Brain microvascular endothelial cell (primary cell): Measurements from ENCODE around the gene DMXL1.
"Not testable (repeated sequence)": the region's sequence is repeated elsewhere in the genome, so short reads cannot be mapped to it uniquely, and the experiment has no call there.

Source experiments
- DNase-seq: peaks from one replicate; pipeline ENCODE4 v3.0.0-alpha.2; 2020
- H3K27ac ChIP-seq: fragments of 250-450 bp; sonication (Bioruptor Pico); 2 replicates; pipeline ENCODE4 v1.5.1; 2020; ENCODE audit warnings: mild to moderate bottlenecking, moderate library complexity
- H3K27me3 ChIP-seq: fragments of 250-450 bp; sonication (Bioruptor Pico); replicated peaks from 2 replicates; pipeline ENCODE4 v1.5.1; 2020; ENCODE audit warnings: mild to moderate bottlenecking
- H3K36me3 ChIP-seq: fragments of 250-450 bp; sonication (Bioruptor Pico); replicated peaks from 2 replicates; pipeline ENCODE4 v1.5.1; 2020; ENCODE audit warnings: mild to moderate bottlenecking
- H3K4me3 ChIP-seq: 2 replicates; pipeline ENCODE4 v1.5.1; 2011; ENCODE audit warnings: low read depth, mild to moderate bottlenecking, control low read depth, low read length, moderate library complexity
- CTCF ChIP-seq: IDR thresholded peaks from 2 replicates; pipeline ENCODE4 v1.5.1; 2011; ENCODE audit warnings: low read depth, mild to moderate bottlenecking, moderate library complexity, low read length, control low read depth, inconsistent platforms; ENCODE audit errors: missing control alignments
- in situ Hi-C: cut with HindIII; loops from 2 replicates; pipeline ENCODE4 v1.10.0; 2017; ENCODE audit warnings: low sequenced_read_pairs, low pct_ligation_motif_present

The DMXL1 gene

GRCh38 chr5:119070578-119070827 is 384 bp upstream of the DMXL1 start:
- Histone ChIP-seq H3K36me3 (no peaks in the 10 kb centered on the region), H3K27ac (peak overlapping the region; percentile 86), H3K4me3 (peak overlapping the region; percentile 98), H3K27me3 (no peaks in the 10 kb centered on the region)
- in situ Hi-C loops = no loop called here
- no peak for TF ChIP-seq CTCF
- DNase-seq = no peak

- Histone ChIP-seq H3K36me3 (no peaks in the 10 kb centered on the region), H3K27ac (peak overlapping the region; percentile 86), H3K4me3 (peak overlapping the region; percentile 98), H3K27me3 (no peaks in the 10 kb centered on the region)
- in situ Hi-C loops = no loop called here
- no peak for DNase-seq
- TF ChIP-seq CTCF = no peak
These were observed 691 bp downstream of the DMXL1 start for GRCh38 chr5:119071561-119071995.

- in situ Hi-C loops = no loop called here
- Histone ChIP-seq H3K36me3 (no peaks in the 10 kb centered on the region), H3K4me3 (no peak overlapping the region), H3K27me3 (no peaks in the 10 kb centered on the region), H3K27ac (no peak overlapping the region)
- no peak for DNase-seq
- TF ChIP-seq CTCF = no peak
These were observed 1.6 kb downstream of the DMXL1 start for GRCh38 chr5:119072496-119072895.

- in situ Hi-C loops, H3K27ac ChIP-seq, DNase-seq, H3K36me3 ChIP-seq, H3K4me3 ChIP-seq, H3K27me3 ChIP-seq: not testable (repeated sequence)
These were observed 3.0 kb downstream of the DMXL1 start for GRCh38 chr5:119073746-119074337.

- no peaks in the 10 kb centered on the region for H3K36me3 ChIP-seq
- in situ Hi-C loops = no loop called here
- H3K27me3 ChIP-seq = no peaks in the 10 kb centered on the region
- no peak overlapping the region for H3K4me3 ChIP-seq
- no peak for DNase-seq
- no peak for TF ChIP-seq CTCF
- no peak overlapping the region for H3K27ac ChIP-seq
These were observed 3.5 kb downstream of the DMXL1 start for GRCh38 chr5:119074419-119074818.

GRCh38 chr5:119075269-119075668 is 4.4 kb downstream of the DMXL1 start:
- H3K27me3 ChIP-seq, in situ Hi-C loops, DNase-seq, H3K36me3 ChIP-seq, H3K4me3 ChIP-seq, H3K27ac ChIP-seq: not testable (repeated sequence)

GRCh38 chr5:119076080-119076479 is 5.2 kb downstream of the DMXL1 start:
- in situ Hi-C loops = no loop called here
- H3K27me3 ChIP-seq = no peaks in the 10 kb centered on the region
- no peak overlapping the region for H3K4me3 ChIP-seq
- no peak for TF ChIP-seq CTCF
- no peaks in the 10 kb centered on the region for H3K36me3 ChIP-seq
- no peak overlapping the region for H3K27ac ChIP-seq
- no peak for DNase-seq
